K562 (cell line): ENCODE results near the gene C11orf52. TPM values are rescaled to one million over a fixed set of nuclear protein-coding genes. Genes with fewer than 3 reads are reported as not detected.

Experiments used
- CBX1 ChIP-seq: sonication (generic); IDR thresholded peaks from 2 replicates; pipeline ENCODE4 v1.6.1; 2016; ENCODE audit warnings: antibody characterized with exemption, low read depth, mild to moderate bottlenecking
- HDGF ChIP-seq: fragments of 450-650 bp; IDR thresholded peaks from 2 replicates; pipeline ENCODE4 v1.6.1; 2016
- HIVEP1 ChIP-seq: fragments of 250-450 bp; sonication (Bioruptor Pico); IDR thresholded peaks from 2 replicates; pipeline ENCODE4 v1.4.0; 2020; ENCODE audit warnings: mild to moderate bottlenecking
- MECOM ChIP-seq: fragments of 250-450 bp; sonication (Bioruptor Pico); IDR thresholded peaks from 2 replicates; pipeline ENCODE4 v1.8.0; 2022; ENCODE audit warnings: inconsistent platforms
- NR2C1 ChIP-seq, 2 experiments: fragments of 450-650 bp; IDR thresholded peaks; 2 replicates each; pipeline ENCODE4 v1.6.1; 2017; ENCODE audit warnings: mild to moderate bottlenecking in 2 of 2, antibody characterized with exemption in 1 of 2, inconsistent platforms in 1 of 2, missing compliant biosample characterization in 1 of 2, missing genetic modification characterization in 1 of 2
- PHTF2 ChIP-seq: fragments of 250-450 bp; sonication (Bioruptor Pico); IDR thresholded peaks from 2 replicates; pipeline ENCODE4 v1.5.0; 2021; ENCODE audit warnings: mild to moderate bottlenecking
- ZKSCAN3 ChIP-seq: fragments of 250-450 bp; sonication (Bioruptor Pico); IDR thresholded peaks from 2 replicates; pipeline ENCODE4 v1.4.0; 2020
- ZNF197 ChIP-seq: fragments of 200-800 bp; sonication (Bioruptor generic); IDR thresholded peaks from 2 replicates; pipeline ENCODE4 v1.6.1; 2016; ENCODE audit warnings: low read depth, missing genetic modification characterization, missing compliant biosample characterization
- ZNF316 ChIP-seq: fragments of 450-650 bp; IDR thresholded peaks from 2 replicates; pipeline ENCODE4 v1.6.1; 2016
- polyA plus RNA-seq, 8 experiments: library from polyadenylated mRNA; depleted of rRNA in 4 of 8; stranded (reverse) in 5 of 8; unstranded in 3 of 8; fragments of >200 nt; fragmentation: Nextera tagmentation in 2 of 8; fragmentation: Illumina TruSeq in 1 of 8; extraction: Ambion mirVana in 2 of 8; extraction: Trizol in 1 of 8; gene quantifications; 2 replicates each; pipeline versions ENCODE4 v1.2.1 to v1.2.3, GENCODE V29; 2011 to 2014; ENCODE audit warnings: inconsistent platforms in 1 of 8, missing spikeins in 1 of 8
- total RNA-seq, 7 experiments: library from RNA; depleted of rRNA in 6 of 7; stranded (reverse); fragments of >200 nt in 6 of 7; fragmentation: Illumina TruSeq in 2 of 7; extraction: Trizol in 2 of 7; gene quantifications; 2 replicates each; pipeline versions ENCODE4 v1.2.1 to v1.2.3, GENCODE V29; 2011 to 2021; ENCODE audit warnings: low replicate concordance in 1 of 7
- TF ChIP-seq, protein P1 (sequence below), 2 experiments: fragments of 450-650 bp; IDR thresholded peaks; 2 replicates each; pipeline ENCODE4 v1.6.1; 2016; ENCODE audit warnings: mild to moderate bottlenecking in 2 of 2, borderline replicate concordance in 1 of 2, low read depth in 1 of 2, moderate library complexity in 1 of 2
- TF ChIP-seq, protein P2 (sequence below): sonication (generic); formaldehyde crosslinking; IDR thresholded peaks from 2 replicates; pipeline ENCODE4 v1.8.0; 2022; ENCODE audit warnings: missing genetic modification reagents, mild to moderate bottlenecking, borderline replicate concordance
- TF ChIP-seq, protein P3 (sequence below): sonication (generic); formaldehyde crosslinking; IDR thresholded peaks from 2 replicates; pipeline ENCODE4 v1.8.0; 2022; ENCODE audit warnings: mild to moderate bottlenecking, low read depth, missing genetic modification reagents
- TF ChIP-seq, protein P4 (sequence below): fragments of 250-450 bp; sonication (Bioruptor Pico); IDR thresholded peaks from 2 replicates; pipeline ENCODE4 v1.5.0; 2020; ENCODE audit warnings: mild to moderate bottlenecking

C11orf52 gene
- total and polyA plus RNA-seq, 9 of the 15 experiments (the other 6 are each of a cell fraction or from before 2014, with no cell fraction given): 0.29 to 2.9 (median 1.0) TPM

DNA sequence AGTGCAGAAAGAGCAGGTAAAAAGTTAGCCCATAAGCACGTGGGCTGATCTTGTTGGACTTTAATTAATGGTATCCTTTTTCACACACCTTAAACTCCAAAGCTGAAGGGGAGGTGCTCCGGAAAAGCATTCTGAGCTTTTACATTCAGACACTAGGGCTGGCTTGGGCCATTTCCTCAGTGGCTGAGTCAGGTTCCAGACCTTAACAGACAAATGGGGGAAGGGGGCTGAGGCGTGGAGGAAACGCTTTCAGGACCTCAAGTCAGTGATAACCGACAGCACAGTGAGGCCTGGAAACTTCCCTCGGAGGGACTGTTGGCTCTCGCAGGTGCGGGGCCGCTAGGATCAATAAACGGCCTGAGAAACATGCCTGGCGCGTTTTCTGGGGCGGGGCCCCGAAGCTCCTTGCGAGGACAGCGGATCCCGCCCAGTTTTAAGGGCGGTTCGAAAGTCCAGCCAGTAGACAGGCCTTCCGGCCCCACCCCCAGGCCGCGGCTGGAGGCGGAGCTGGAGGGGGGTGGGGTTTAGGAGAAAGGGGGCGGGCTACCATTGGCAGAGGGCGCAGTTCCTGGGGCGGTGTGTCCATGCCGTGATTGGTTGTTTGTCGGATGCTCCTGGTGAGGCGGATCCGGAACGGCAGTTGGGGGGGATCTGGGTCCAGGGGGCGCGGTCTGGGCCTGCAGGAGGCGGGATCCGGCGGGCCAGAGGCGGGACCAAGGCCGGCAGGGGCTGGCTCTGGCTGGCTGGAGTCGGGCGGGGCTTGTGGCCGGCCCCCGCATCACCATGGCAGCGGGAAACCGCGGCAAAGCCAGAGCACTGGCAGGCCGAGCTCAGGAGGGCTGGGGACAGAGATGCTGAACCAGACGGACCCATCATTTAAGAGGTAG lies 8.0 kb downstream of the C11orf52 start (continued):
- TF ChIP-seq, protein P1, sequence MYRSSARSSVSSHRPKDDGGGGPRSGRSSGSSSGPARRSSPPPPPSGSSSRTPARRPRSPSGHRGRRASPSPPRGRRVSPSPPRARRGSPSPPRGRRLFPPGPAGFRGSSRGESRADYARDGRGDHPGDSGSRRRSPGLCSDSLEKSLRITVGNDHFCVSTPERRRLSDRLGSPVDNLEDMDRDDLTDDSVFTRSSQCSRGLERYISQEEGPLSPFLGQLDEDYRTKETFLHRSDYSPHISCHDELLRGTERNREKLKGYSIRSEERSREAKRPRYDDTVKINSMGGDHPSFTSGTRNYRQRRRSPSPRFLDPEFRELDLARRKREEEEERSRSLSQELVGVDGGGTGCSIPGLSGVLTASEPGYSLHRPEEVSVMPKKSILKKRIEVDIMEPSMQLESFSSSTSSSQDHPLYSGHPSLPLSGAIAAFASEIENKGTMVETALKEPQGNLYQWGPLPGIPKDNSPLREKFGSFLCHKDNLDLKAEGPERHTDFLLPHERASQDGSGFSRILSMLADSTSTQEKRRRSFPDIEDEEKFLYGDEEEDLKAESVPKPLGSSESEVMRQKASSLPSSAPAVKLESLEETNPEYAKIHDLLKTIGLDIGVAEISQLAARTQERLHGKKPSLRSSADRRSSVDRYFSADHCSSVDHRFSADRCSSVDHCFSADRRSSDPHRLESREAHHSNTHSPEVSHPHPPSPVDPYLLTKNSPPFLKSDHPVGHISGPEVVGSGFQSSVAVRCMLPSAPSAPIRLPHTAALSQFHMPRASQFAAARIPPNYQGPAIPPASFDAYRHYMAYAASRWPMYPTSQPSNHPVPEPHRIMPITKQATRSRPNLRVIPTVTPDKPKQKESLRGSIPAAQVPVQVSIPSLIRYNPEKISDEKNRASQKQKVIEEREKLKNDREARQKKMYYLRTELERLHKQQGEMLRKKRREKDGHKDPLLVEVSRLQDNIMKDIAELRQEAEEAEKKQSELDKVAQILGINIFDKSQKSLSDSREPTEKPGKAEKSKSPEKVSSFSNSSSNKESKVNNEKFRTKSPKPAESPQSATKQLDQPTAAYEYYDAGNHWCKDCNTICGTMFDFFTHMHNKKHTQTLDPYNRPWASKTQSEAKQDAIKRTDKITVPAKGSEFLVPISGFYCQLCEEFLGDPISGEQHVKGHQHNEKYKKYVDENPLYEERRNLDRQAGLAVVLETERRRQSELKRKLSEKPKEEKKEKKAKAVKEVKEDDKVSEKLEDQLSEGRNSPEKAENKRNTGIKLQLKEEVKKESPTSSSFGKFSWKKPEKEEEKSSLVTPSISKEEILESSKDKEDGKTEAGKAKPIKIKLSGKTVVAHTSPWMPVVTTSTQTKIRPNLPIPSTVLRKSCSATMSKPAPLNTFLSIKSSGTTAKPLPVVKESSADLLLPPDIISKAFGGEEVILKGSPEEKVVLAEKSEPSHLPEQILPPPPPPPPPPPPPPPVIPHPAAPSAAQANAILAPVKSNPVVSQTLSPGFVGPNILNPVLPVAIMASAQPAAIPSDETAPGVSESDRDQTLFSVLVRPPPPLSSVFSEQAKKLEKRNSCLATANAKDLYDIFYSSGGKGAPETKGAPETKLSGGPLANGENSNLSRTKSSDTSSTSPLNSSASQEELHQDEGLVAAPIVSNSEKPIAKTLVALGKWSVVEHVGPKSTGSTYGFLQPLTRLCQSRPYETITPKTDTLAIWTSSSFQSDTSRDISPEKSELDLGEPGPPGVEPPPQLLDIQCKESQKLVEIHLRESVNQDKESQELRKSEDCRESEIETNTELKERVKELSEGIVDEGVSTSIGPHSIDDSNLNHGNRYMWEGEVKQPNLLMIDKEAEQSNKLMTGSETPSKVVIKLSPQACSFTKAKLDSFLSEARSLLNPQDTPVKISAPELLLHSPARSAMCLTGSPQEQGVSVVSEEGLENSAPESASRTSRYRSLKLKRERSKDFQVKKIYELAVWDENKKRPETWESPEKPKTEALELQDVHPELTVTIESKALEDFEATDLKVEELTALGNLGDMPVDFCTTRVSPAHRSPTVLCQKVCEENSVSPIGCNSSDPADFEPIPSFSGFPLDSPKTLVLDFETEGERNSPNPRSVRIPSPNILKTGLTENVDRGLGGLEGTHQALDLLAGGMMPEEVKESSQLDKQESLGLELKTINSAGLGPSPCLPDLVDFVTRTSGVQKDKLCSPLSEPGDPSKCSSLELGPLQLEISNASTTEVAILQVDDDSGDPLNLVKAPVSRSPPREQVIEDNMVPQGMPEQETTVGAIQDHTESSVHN (IDR thresholded peaks at IDR 0.05; ENCODE audit: borderline replicate concordance in 1 of 2, low read depth in 1 of 2): no peak
- TF ChIP-seq, protein P2, sequence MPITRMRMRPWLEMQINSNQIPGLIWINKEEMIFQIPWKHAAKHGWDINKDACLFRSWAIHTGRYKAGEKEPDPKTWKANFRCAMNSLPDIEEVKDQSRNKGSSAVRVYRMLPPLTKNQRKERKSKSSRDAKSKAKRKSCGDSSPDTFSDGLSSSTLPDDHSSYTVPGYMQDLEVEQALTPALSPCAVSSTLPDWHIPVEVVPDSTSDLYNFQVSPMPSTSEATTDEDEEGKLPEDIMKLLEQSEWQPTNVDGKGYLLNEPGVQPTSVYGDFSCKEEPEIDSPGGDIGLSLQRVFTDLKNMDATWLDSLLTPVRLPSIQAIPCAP: no peak
- TF ChIP-seq, protein P3, sequence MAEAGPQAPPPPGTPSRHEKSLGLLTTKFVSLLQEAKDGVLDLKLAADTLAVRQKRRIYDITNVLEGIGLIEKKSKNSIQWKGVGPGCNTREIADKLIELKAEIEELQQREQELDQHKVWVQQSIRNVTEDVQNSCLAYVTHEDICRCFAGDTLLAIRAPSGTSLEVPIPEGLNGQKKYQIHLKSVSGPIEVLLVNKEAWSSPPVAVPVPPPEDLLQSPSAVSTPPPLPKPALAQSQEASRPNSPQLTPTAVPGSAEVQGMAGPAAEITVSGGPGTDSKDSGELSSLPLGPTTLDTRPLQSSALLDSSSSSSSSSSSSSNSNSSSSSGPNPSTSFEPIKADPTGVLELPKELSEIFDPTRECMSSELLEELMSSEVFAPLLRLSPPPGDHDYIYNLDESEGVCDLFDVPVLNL: no peak
- TF ChIP-seq ZKSCAN3 (no peak), NR2C1 (IDR thresholded peaks at IDR 0.05) (no peak), NR2C1 (tag; IDR thresholded peaks at IDR 0.05) (no peak), ZNF316 (no peak), MECOM (CRISPR knock-in tag) (no peak), CBX1 (no peak), PHTF2 (CRISPR knock-in tag) (no peak), ZNF197 (CRISPR knock-in tag) (no peak), HDGF (no peak), HIVEP1 (no peak)
- TF ChIP-seq, protein P4, sequence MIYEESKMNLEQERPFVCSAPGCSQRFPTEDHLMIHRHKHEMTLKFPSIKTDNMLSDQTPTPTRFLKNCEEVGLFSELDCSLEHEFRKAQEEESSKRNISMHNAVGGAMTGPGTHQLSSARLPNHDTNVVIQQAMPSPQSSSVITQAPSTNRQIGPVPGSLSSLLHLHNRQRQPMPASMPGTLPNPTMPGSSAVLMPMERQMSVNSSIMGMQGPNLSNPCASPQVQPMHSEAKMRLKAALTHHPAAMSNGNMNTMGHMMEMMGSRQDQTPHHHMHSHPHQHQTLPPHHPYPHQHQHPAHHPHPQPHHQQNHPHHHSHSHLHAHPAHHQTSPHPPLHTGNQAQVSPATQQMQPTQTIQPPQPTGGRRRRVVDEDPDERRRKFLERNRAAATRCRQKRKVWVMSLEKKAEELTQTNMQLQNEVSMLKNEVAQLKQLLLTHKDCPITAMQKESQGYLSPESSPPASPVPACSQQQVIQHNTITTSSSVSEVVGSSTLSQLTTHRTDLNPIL (CRISPR knock-in tag): no peak
